Lower leg skin (tissue), 4 donors: ENCODE measurements around the gene ABTB2. TPM values are rescaled to one million over a fixed set of nuclear protein-coding genes. Genes with fewer than 3 reads are reported as not detected.

ENCODE experiments used
- DNase-seq, 2 donors: peaks; one replicate each; pipeline ENCODE4 v3.0.0-alpha.2; 2019; ENCODE audit warnings: low spot score in 2 of 2
- H3K4me3 ChIP-seq: fragments of 200-600 bp; sonication (generic); 2 replicates; pipeline ENCODE4 v1.5.1; 2017; ENCODE audit warnings: mild to moderate bottlenecking, low read depth; ENCODE audit not compliant: poor library complexity, severe bottlenecking
- POLR2A ChIP-seq, 2 donors: fragments of 450-650 bp; IDR thresholded peaks; one replicate each; pipeline ENCODE4 v1.6.1; 2016 to 2017; ENCODE audit warnings: antibody characterized with exemption in 2 of 2, mild to moderate bottlenecking in 1 of 2, moderate library complexity in 1 of 2
- WGBS, 2 donors: methylation state at CpG; one replicate each; pipeline ENCODE4 v1.1.5; 2018; 5-methylcytosine and 5-hydroxymethylcytosine counted together
- intact Hi-C: fragments of 100-400 bp; cut with DNase I; formaldehyde crosslinking; loops from one replicate; pipeline ENCODE4 v1.15.0; 2023; ENCODE audit warnings: low total_unique reads
- total RNA-seq, 4 donors: library from RNA; depleted of rRNA; stranded (reverse); fragments of >200 nt; gene quantifications; one replicate each; pipeline ENCODE4 v1.1.0, GENCODE V29; 2016
- TF ChIP-seq, protein P1 (sequence below), 3 donors: fragments of 450-650 bp; IDR thresholded peaks; one replicate each; pipeline ENCODE4 v1.5.1; 2016; ENCODE audit warnings: antibody characterized with exemption in 3 of 3, mild to moderate bottlenecking in 3 of 3, moderate library complexity in 2 of 3

The ABTB2 gene
- total RNA-seq, 4 donors from 2014 or later = 6.1 to 24.2 (median 11.1) TPM

DNA sequence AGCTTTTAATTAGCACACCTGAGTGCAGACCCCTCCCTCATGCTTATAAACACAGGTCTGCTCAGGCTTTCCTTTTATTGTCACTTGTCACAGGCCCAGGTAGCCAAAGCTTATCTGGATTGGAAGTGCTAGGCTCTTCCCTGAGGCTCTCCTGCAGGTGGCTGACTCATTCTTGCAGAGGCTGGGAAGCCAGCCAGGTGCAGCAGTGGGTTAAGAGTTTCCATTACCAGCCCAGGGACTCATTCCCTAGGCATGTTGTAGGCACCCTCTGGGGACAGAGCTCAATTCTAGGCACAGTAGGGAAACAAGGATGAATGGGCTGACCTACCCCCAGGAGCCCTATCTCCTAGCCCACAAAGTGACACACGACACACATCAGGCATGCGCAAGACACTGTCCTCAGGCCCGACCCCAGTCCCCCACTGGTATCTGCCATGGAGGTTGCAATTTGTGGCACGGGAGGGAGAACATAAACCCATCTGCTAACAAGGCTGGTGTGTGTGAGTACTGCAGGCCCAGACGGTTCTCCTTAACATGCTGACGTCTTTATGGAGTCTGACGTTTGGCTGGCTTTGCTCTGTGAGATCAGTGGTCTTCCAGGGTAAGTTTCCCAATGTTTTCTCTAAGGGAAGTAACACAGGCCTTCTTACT, 94.2 kb downstream of the ABTB2 start:
- 51 to 62% methylated on average over 7 of the region's 7 CpGs for WGBS, 2 donors
- H3K4me3 ChIP-seq = no peak overlapping the region
- intact Hi-C loops = no loop called here
- DNase-seq = no peak
- no peak for TF ChIP-seq POLR2A (IDR thresholded peaks at IDR 0.05)
- TF ChIP-seq, protein P1, sequence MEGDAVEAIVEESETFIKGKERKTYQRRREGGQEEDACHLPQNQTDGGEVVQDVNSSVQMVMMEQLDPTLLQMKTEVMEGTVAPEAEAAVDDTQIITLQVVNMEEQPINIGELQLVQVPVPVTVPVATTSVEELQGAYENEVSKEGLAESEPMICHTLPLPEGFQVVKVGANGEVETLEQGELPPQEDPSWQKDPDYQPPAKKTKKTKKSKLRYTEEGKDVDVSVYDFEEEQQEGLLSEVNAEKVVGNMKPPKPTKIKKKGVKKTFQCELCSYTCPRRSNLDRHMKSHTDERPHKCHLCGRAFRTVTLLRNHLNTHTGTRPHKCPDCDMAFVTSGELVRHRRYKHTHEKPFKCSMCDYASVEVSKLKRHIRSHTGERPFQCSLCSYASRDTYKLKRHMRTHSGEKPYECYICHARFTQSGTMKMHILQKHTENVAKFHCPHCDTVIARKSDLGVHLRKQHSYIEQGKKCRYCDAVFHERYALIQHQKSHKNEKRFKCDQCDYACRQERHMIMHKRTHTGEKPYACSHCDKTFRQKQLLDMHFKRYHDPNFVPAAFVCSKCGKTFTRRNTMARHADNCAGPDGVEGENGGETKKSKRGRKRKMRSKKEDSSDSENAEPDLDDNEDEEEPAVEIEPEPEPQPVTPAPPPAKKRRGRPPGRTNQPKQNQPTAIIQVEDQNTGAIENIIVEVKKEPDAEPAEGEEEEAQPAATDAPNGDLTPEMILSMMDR (IDR thresholded peaks at IDR 0.05) = no peak

DNA sequence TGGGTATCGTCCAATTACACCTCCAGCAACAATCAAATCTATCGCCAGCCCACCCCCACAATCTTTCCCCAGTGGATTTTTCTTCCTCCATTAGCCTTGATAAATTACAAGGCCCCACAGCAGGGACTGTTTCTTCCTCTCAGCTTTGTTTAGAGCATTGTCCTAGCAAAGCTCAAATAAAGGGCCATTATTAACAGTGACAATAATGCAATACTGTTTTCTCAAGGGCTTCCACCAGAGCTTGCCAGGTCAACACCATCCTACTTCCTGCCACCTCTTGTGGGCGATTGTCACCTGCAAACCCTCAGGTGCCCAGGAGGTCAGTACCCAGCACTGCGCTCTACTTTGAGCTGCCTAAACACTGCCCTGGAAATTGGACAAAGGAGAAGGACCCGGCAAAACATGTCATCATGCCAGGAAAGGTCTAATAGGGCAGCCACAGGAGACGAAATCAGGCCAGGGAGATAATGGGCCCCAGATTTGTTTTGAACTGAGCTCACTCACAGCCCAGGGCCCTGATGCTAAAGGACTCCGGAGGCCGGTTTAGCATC, 95.2 kb downstream of the ABTB2 start:
- no peak for DNase-seq
- 63 to 69% methylated on average over 8 of the region's 8 CpGs for WGBS, 2 donors
- TF ChIP-seq POLR2A (IDR thresholded peaks at IDR 0.05) = no peak
- TF ChIP-seq, protein P1 (IDR thresholded peaks at IDR 0.05) = no peak
- H3K4me3 ChIP-seq = no peak overlapping the region
- intact Hi-C loops = no loop called here

GRCh38 chr11:34261820-34262219, 96.0 kb downstream of the ABTB2 start:
- WGBS, 2 donors = 83 to 90% methylated on average over 1 of the region's 1 CpG
- TF ChIP-seq POLR2A (IDR thresholded peaks at IDR 0.05) = no peak
- TF ChIP-seq, protein P1 (IDR thresholded peaks at IDR 0.05) = no peak
- no peak for DNase-seq
- intact Hi-C loops = no loop called here
- no peak overlapping the region for H3K4me3 ChIP-seq

DNA sequence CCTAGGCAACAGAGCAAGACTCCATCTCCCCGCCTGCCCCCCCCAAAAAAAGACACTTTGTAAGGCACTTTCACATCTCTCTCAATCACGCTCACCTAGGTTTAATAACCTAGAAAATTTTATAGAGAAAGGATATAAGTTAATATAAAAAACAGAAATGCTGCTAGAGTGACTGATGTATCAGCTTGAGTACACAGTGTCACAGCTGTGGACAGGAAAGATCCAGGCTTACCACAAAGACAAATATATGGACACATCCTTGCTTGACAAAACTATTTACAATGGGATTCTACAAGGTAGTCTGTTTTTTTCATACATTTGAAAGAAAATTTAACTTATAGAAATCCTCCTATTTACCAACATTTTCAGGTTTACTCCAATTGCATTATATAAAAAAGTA, 96.7 kb downstream of the ABTB2 start:
- TF ChIP-seq, protein P1 (IDR thresholded peaks at IDR 0.05) = no peak
- no peak for TF ChIP-seq POLR2A (IDR thresholded peaks at IDR 0.05)
- no peak overlapping the region for H3K4me3 ChIP-seq
- WGBS, 2 donors = 94 to 97% methylated on average over 2 of the region's 2 CpGs

DNA sequence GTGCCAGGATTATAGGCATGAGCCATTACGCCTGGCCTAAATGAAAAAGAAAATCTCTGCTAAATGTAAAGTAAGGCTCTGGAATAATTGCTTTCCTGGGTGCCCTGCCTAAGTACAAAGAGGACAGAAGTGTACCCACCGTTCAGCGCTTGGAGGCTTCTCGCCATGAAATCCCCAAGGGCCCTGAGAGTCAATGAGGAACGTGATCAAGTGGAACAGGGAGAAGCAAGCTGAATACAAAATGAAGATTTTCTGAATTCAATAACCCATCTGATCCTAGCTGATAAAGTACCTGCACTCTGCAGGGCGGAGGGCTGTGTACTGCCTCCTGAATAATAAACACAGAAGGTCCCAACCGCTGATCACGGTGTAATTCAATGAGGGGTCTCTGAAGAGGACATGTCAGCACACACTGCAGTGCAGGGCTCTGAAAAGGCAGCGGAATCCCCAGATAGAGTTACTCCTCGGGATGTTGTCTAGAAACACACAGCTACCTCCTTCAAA, 97.7 kb downstream of the ABTB2 start:
- 94 to 95% methylated on average over 10 of the region's 10 CpGs for WGBS, 2 donors
- intact Hi-C loops = no loop called here
- DNase-seq = no peak
- H3K4me3 ChIP-seq = no peak overlapping the region
- TF ChIP-seq POLR2A (IDR thresholded peaks at IDR 0.05) = no peak
- TF ChIP-seq, protein P1 (IDR thresholded peaks at IDR 0.05) = no peak

More for the DNA sequence above, 96.7 kb downstream of the ABTB2 start:
- intact Hi-C loops = no loop called here
- DNase-seq = no peak
